GM23338 (cell line): ENCODE measurements around the gene TGFBRAP1.

ENCODE experiments used
- CREB1 ChIP-seq: fragments of 250-450 bp; sonication (Bioruptor Pico); IDR thresholded peaks from 2 replicates; pipeline ENCODE4 v1.5.0; 2020; ENCODE audit warnings: low read depth, mild to moderate bottlenecking, moderate library complexity
- CTCF ChIP-seq, 2 experiments: fragments of 200-600 bp in 1 of 2; sonication (generic) in 1 of 2; conservative IDR thresholded peaks; 2 replicates each; pipeline versions ENCODE4 v1.5.1 to v1.6.1; 2016 to 2017; ENCODE audit warnings: antibody characterized with exemption in 2 of 2, low read depth in 2 of 2, mild to moderate bottlenecking in 2 of 2, moderate library complexity in 1 of 2
- ETS1 ChIP-seq: IDR thresholded peaks from 2 replicates; pipeline ENCODE4 v1.6.1; 2016; ENCODE audit warnings: antibody characterized with exemption
- EZH2 ChIP-seq: fragments of 200-600 bp; sonication (generic); IDR thresholded peaks from one replicate; pipeline ENCODE4 v1.8.0; 2017; ENCODE audit warnings: antibody characterized with exemption, mild to moderate bottlenecking, low read depth; ENCODE audit not compliant: unreplicated experiment
- EZH2phosphoT487 ChIP-seq: fragments of 200-600 bp; sonication (generic); IDR thresholded peaks from one replicate; pipeline ENCODE4 v1.8.1; 2018; ENCODE audit warnings: antibody characterized with exemption; ENCODE audit not compliant: unreplicated experiment
- JUNB ChIP-seq: IDR thresholded peaks from one replicate; pipeline ENCODE4 v1.6.1; 2016; ENCODE audit warnings: antibody characterized with exemption; ENCODE audit not compliant: unreplicated experiment
- NANOG ChIP-seq: IDR thresholded peaks from 2 replicates; pipeline ENCODE4 v1.6.1; 2016; ENCODE audit warnings: antibody characterized with exemption, borderline replicate concordance
- POLR2AphosphoS5 ChIP-seq: IDR thresholded peaks from 2 replicates; pipeline ENCODE4 v1.6.1; 2016; ENCODE audit warnings: antibody characterized with exemption, low read depth
- REST ChIP-seq: IDR thresholded peaks from one replicate; pipeline ENCODE4 v1.6.1; 2018; ENCODE audit warnings: antibody characterized with exemption; ENCODE audit not compliant: unreplicated experiment
- STAT1 ChIP-seq: IDR thresholded peaks from one replicate; pipeline ENCODE4 v1.6.1; 2016; ENCODE audit warnings: antibody characterized with exemption; ENCODE audit not compliant: unreplicated experiment
- ZNF114 ChIP-seq: fragments of 250-450 bp; sonication (Bioruptor Pico); IDR thresholded peaks from 2 replicates; pipeline ENCODE4 v1.5.0; 2020; ENCODE audit warnings: mild to moderate bottlenecking, moderate library complexity
- ZNF331 ChIP-seq: fragments of 250-450 bp; sonication (Bioruptor Pico); IDR thresholded peaks from 2 replicates; pipeline ENCODE4 v1.5.0; 2020; ENCODE audit warnings: low read depth, mild to moderate bottlenecking, moderate library complexity
- ZNF462 ChIP-seq: fragments of 250-450 bp; sonication (Bioruptor Pico); IDR thresholded peaks from 2 replicates; pipeline ENCODE4 v1.5.0; 2020; ENCODE audit warnings: mild to moderate bottlenecking, moderate library complexity

GRCh38 chr2:105231232-105231619 lies 98.3 kb downstream of the TGFBRAP1 start:
- TF ChIP-seq CTCF (conservative IDR thresholded peaks at IDR 0.05; ENCODE audit: low read depth in 2 of 2) = no peak
- no peak for TF ChIP-seq CREB1 (CRISPR knock-in tag)
- no peak for TF ChIP-seq ZNF114 (CRISPR knock-in tag)
- no peak for TF ChIP-seq NANOG
- TF ChIP-seq POLR2AphosphoS5 = no peak
- no peak for TF ChIP-seq EZH2
- no peak for TF ChIP-seq REST
- TF ChIP-seq EZH2phosphoT487 = no peak
- no peak for TF ChIP-seq ETS1
- no peak for TF ChIP-seq JUNB
- TF ChIP-seq ZNF331 (CRISPR knock-in tag) = no peak
- no peak for TF ChIP-seq STAT1
- no peak for TF ChIP-seq ZNF462
